ENCODE results near the gene COPG1. TPM values are rescaled to one million over a fixed set of nuclear protein-coding genes. Genes with fewer than 3 reads are reported as not detected.

COPG1 gene
- total RNA-seq, 1 experiment from 2014 or later, result 225 TPM

DNA sequence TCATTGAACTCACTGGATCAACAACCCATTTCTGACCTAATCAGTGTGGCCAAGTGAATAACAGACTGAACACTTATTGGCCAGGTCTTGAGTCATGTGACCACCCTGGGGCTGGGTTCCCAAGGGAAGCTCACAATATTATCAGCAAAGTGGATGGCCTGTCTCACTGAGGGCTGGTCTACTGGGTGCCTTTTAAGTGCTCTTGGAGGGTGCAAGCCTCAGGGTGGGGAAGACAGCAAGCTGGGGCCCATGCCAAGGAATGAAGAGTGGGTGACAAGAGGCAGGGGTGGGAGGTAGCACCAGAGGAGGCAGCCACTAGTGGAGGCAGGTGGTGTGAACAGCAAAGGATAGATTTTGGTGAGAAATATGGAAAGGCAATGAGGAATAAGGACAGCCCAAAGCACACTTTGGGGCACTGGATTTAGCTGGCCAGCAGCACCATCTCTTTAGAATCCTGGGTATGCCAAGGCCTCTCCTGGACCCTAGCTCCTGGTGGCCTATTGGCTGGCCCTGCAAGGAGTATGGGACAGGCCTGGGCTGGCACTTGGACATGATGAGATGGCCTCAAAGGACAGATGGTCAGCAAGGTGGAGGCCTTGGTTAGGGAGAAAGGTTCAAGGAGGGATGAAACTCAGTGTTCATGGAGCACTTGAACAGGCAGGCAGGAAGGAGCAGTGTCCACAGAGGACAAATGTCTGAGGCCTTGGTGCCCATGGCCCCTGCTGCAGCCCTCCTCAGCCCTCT lies 63.4 kb downstream of the COPG1 start:
- no peak for DNase-seq (ENCODE audit: low read depth, low spot score)
- TF ChIP-seq TCF7L2 (IDR thresholded peaks at IDR 0.05; ENCODE audit: low read depth, low read length), result no peak
- TF ChIP-seq POLR2AphosphoS5 (IDR thresholded peaks at IDR 0.05; ENCODE audit: low read depth, low read length), result peak; percentile 15
- TF ChIP-seq, protein P1, sequence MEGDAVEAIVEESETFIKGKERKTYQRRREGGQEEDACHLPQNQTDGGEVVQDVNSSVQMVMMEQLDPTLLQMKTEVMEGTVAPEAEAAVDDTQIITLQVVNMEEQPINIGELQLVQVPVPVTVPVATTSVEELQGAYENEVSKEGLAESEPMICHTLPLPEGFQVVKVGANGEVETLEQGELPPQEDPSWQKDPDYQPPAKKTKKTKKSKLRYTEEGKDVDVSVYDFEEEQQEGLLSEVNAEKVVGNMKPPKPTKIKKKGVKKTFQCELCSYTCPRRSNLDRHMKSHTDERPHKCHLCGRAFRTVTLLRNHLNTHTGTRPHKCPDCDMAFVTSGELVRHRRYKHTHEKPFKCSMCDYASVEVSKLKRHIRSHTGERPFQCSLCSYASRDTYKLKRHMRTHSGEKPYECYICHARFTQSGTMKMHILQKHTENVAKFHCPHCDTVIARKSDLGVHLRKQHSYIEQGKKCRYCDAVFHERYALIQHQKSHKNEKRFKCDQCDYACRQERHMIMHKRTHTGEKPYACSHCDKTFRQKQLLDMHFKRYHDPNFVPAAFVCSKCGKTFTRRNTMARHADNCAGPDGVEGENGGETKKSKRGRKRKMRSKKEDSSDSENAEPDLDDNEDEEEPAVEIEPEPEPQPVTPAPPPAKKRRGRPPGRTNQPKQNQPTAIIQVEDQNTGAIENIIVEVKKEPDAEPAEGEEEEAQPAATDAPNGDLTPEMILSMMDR (IDR thresholded peaks at IDR 0.05), result no peak
- Histone ChIP-seq H3K27me3 (ENCODE audit: control insufficient read depth, insufficient read depth, low read length) (no peaks in the 10 kb centered on the region), H3K4me1 (ENCODE audit: control insufficient read depth, insufficient read depth, low read length) (peaks cover 13% of the 10 kb centered on the region), H3K27ac (ENCODE audit: low read length) (no peak overlapping the region), H3K4me3 (ENCODE audit: low read depth in 2 of 2, low read length in 2 of 2) (no peak overlapping the region), H3K9me3 (ENCODE audit: control insufficient read depth, insufficient read depth, low read depth, low read length) (no peaks in the 10 kb centered on the region), H3K36me3 (ENCODE audit: control insufficient read depth, insufficient read depth, low read length) (no peaks in the 10 kb centered on the region; the same call in 1 of the 2 replicates)
- in situ Hi-C loops (cut with HindIII; ENCODE audit: low pct_unique_long_range_greater_than_20kb, low sequenced_read_pairs), result no loop called here
- BruUV-seq (replicated peaks), result no TSS peak
- intact Hi-C loops (cut with micrococcal nuclease; ENCODE audit: unreplicated experiment), result no loop called here
- ChIA-PET POLR2A (interaction anchor here (0.8 to 0.9 kb wide), 2 partner anchors 19 to 244 kb away, joined by 3 read pairs; no protein-coding TSS in a partner anchor), CTCF (no interaction called here)
- ATAC-seq, result no peak

DNA sequence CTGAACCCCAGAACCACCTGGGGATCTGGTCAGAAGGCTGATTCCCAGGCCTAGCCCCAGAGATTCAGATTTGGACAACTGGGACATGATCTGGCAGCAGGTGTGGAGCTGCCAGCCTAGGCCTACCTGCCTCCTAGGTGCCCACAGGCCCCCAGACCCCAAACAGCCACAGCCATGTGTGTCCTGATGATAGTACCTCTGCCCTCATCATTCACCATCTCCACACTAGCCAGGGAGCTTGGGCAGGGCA lies 63.9 kb downstream of the COPG1 start:
- intact Hi-C loops (cut with micrococcal nuclease; ENCODE audit: unreplicated experiment) (no loop called here), in situ Hi-C loops (cut with HindIII; ENCODE audit: low pct_unique_long_range_greater_than_20kb, low sequenced_read_pairs) (no loop called here)
- ChIA-PET POLR2A (interaction anchor here (0.9 kb wide), 1 partner anchor 245 kb away, joined by 3 read pairs; no protein-coding TSS in a partner anchor), CTCF (no interaction called here)
- H3K36me3 ChIP-seq (ENCODE audit: control insufficient read depth, insufficient read depth, low read length), result no peaks in the 10 kb centered on the region; the same call in 1 of the 2 replicates
- ATAC-seq (no peak), DNase-seq (ENCODE audit: low read depth, low spot score) (no peak)
- no peak overlapping the region for H3K4me3 ChIP-seq (ENCODE audit: low read depth in 2 of 2, low read length in 2 of 2)
- no peaks in the 10 kb centered on the region for H3K27me3 ChIP-seq (ENCODE audit: control insufficient read depth, insufficient read depth, low read length)
- H3K4me1 ChIP-seq (ENCODE audit: control insufficient read depth, insufficient read depth, low read length), result peaks cover 13% of the 10 kb centered on the region
- H3K27ac ChIP-seq (ENCODE audit: low read length), result no peak overlapping the region
- H3K9me3 ChIP-seq (ENCODE audit: control insufficient read depth, insufficient read depth, low read depth, low read length), result no peaks in the 10 kb centered on the region
- BruUV-seq (replicated peaks), result no TSS peak
- TF ChIP-seq POLR2AphosphoS5 (IDR thresholded peaks at IDR 0.05; ENCODE audit: low read depth, low read length) (no peak; the same call in 1 of the 2 replicates), SIN3A (IDR thresholded peaks at IDR 0.05; ENCODE audit: borderline replicate concordance, insufficient read depth, low read depth, low read length) (no peak), TCF7L2 (IDR thresholded peaks at IDR 0.05; ENCODE audit: low read depth, low read length) (no peak)
- TF ChIP-seq, protein P2, sequence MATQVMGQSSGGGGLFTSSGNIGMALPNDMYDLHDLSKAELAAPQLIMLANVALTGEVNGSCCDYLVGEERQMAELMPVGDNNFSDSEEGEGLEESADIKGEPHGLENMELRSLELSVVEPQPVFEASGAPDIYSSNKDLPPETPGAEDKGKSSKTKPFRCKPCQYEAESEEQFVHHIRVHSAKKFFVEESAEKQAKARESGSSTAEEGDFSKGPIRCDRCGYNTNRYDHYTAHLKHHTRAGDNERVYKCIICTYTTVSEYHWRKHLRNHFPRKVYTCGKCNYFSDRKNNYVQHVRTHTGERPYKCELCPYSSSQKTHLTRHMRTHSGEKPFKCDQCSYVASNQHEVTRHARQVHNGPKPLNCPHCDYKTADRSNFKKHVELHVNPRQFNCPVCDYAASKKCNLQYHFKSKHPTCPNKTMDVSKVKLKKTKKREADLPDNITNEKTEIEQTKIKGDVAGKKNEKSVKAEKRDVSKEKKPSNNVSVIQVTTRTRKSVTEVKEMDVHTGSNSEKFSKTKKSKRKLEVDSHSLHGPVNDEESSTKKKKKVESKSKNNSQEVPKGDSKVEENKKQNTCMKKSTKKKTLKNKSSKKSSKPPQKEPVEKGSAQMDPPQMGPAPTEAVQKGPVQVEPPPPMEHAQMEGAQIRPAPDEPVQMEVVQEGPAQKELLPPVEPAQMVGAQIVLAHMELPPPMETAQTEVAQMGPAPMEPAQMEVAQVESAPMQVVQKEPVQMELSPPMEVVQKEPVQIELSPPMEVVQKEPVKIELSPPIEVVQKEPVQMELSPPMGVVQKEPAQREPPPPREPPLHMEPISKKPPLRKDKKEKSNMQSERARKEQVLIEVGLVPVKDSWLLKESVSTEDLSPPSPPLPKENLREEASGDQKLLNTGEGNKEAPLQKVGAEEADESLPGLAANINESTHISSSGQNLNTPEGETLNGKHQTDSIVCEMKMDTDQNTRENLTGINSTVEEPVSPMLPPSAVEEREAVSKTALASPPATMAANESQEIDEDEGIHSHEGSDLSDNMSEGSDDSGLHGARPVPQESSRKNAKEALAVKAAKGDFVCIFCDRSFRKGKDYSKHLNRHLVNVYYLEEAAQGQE (IDR thresholded peaks at IDR 0.05; ENCODE audit: insufficient read depth in 1 of 2, low read depth in 2 of 2, low read length in 1 of 2), result no peak
- TF ChIP-seq, protein P1 (IDR thresholded peaks at IDR 0.05), result no peak

Measured in Panc1 (cell line).